Muscle of back (tissue), 11 donors: ENCODE results near the gene CD109. TPM values are rescaled to one million over a fixed set of nuclear protein-coding genes. Genes with fewer than 3 reads are reported as not detected.
"Not testable (repeated sequence)": the region's sequence is repeated elsewhere in the genome, so short reads cannot be mapped to it uniquely, and the experiment has no call there.

ENCODE experiments used
- DNase-seq, 3 donors: peaks; one replicate each; pipeline versions ENCODE4 v3.0.0 to v3.0.0-alpha.2; 2013
- polyA plus RNA-seq, 10 donors: library from polyadenylated mRNA; unstranded; fragments of 120-200 nt; gene quantifications; one replicate each; pipeline ENCODE4 v1.2.1, GENCODE V29; 2013; ENCODE audit not compliant: insufficient read length in 10 of 10

Gene CD109
- polyA plus RNA-seq, 10 donors: 15.5 to 26.8 (median 18.0) TPM

- DNase-seq: not testable (repeated sequence)
Measured at GRCh38 chr6:73723480-73723879, 27.5 kb downstream of the CD109 start.

DNA sequence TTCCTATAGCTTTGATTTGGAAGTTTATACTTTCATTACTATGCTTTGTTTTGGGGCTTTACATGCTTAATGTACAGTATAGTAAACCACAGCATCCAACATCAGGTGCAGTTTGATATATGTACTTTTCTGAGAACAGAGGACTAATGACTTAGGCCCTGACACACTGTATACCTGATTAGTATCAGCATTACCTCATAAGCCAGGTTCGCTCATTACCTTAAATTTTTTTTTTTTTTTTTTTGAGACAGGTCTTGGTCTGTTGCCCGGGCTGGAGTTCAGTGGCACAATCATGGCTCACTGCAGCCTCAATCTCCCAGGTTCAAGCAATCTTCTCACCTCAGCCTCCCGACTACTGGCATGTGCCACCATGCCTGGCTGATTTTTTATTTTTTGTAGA lies 28.4 kb downstream of the CD109 start:
- DNase-seq: no peak

DNA sequence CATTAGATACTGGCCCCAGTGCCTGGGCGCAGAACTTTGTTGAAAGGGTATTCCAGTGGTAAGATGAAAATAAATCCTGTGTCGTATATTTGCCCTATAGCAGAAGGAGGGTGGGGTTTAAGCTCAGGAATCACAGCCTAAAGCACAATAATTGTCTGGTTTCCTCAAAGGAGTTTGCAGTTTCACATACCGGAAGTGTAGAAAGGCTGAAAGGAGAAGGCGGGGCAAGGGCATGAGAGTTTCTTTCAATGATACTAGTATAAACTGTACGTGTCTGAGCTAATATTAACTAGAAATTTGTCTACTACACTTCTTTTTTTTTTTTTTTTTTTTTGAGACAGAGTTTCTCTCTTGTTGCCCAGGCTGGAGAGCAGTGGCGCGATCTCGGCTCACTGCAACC lies 29.2 kb downstream of the CD109 start:
- DNase-seq: not testable (repeated sequence)

- DNase-seq: no peak
Measured at GRCh38 chr6:73727114-73727513, 31.1 kb downstream of the CD109 start.

DNA sequence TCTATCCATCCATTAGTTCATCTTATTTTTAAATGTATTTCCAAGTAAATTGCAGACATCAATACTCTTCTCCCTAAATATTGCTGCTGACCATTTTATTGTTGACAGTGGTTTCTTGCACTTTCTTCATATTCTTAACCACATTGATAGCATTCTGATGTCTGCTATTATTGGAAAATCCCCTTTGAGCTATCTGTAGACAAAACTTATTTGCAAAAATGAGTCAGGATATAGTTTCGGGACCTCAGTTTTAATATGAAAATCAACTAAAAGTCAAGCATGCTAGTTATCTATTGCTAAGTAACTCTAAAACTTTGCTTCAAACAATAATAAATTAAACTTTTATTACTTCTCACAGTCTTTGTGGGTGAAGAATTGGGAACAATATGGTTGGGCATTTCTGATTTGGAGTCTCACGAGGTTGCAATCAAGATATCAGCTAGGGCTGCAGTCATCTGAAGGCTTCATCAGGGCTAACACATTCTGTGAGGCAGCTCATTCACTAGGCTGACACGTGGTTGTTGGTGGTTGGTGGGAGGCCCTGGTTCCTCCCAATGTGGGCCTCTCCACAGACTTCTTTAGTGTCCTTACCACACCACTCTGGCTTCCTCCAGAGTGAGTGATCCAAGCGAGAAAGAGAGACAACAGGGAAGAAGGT lies 32.7 kb downstream of the CD109 start:
- DNase-seq: no peak

DNA sequence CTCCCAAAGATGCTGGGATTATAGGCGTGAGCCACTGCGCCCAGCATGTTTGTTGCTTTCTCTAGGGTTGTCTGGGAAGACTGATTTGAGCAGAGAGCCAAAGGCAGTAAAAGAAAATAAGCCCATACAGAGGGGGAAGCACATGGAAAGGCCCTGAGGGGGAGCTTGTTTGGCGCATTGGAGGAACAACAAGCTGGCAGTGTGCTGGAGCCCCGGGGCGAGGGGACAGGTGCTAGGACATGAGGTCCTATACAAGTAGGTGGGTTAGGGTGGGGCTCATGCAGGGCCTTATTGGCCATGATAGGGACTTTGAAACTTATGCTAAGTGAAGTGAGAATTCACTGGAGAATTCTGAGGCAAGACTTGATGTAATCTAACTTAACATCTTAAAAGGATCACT lies 35.3 kb downstream of the CD109 start:
- no peak for DNase-seq

GRCh38 chr6:73732845-73733675 lies 37.1 kb downstream of the CD109 start:
- peak; percentile 59 to 81 (median 76) for DNase-seq

DNA sequence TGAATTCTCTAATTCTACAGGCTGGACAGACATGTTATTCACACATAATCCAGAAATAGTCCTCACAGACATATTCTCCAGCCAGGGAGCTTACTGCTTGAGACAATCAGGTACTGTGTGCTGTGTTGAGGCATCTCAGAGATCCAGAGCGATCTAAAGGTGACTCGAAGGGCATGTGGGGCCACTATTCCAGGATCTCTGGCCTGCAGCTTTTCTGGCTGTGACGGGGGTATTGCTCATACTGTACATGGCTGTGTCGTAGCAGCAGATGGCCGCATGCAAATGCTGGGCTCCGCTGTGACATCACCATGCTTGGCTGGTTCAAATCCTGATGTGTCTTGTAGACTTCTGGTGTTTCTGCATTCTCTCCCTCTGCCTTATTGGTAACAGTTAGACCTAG lies 37.8 kb downstream of the CD109 start:
- DNase-seq: no peak

DNA sequence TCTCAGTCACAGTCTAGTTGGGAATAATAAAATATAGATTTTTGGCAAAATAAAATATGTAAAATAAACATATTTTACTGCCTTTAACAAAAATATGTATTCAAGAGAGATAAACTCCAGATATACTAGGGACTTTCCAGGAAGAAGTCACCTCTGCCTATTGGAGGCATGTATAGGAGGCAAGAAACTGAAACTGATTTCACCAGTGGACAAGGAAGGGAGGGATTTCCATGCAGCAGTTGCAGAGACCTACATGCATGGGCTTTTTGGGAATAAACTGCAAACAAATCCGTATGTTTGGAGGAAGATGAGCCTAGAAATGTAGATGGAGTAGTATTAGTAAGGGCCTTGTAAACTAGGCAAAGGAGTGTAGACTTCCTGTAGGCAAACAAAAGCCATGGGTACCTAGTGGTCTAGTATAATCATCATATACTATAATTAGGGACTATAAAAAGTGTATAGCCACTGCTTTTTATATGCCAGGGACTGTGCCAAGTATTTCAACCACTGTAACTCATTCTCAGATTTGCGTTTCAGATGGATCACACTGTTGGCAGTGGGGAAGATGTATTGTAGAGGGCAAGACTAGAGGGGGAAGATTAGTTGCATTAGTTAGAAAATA lies 38.9 kb downstream of the CD109 start:
- no peak for DNase-seq

- DNase-seq: peak in 1 of 3 donors; percentile 24
Measured at GRCh38 chr6:73738367-73739028, 42.5 kb downstream of the CD109 start.

- DNase-seq: peak; percentile 68 to 85 (median 80)
Measured at GRCh38 chr6:73739096-73739495, 43.1 kb downstream of the CD109 start.

- DNase-seq: no peak
Measured at GRCh38 chr6:73742433-73742832, 46.4 kb downstream of the CD109 start.

- no peak for DNase-seq
Measured at GRCh38 chr6:73743081-73743480, 47.1 kb downstream of the CD109 start.

- no peak for DNase-seq
Measured at GRCh38 chr6:73743556-73743955, 47.6 kb downstream of the CD109 start.

GRCh38 chr6:73746787-73747186 lies 50.8 kb downstream of the CD109 start:
- no peak for DNase-seq

DNA sequence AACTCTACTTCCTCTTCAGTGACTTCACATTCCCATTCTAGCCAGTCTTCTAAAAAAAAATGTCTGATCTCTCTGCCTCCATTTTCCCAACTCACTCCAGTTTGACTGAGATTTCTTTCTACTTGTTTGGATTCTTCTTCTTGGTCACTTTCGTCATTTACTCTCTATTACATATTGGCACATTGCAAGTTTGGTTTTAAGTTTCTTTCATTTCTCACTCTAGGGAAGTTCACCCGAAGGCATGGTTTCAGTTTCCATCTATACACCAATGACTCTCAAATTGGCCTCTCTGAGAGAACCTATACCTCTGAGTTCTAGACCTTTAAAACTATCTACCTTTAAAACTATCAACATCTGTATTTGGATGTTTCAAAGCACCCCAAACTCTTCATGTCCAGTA lies 51.3 kb downstream of the CD109 start:
- no peak for DNase-seq

DNA sequence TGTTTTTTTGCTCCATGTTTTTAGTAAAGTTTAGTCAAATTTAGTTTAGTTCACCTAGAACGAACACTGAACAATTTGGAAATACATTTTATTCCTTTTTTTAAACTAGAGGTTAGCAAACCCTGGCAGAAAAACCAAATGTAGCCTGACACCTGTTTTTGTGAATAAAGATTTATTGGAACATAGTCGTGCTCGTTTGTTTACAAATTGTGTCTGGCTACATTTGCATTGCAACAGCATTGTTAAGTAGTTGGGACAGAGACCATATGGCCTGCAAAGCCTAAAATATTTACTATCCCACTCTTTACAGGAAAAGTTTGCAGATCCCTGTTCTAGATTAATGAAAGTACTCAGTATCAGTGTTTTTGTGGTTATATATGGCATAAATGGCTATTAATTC lies 56.9 kb downstream of the CD109 start:
- DNase-seq: no peak

DNA sequence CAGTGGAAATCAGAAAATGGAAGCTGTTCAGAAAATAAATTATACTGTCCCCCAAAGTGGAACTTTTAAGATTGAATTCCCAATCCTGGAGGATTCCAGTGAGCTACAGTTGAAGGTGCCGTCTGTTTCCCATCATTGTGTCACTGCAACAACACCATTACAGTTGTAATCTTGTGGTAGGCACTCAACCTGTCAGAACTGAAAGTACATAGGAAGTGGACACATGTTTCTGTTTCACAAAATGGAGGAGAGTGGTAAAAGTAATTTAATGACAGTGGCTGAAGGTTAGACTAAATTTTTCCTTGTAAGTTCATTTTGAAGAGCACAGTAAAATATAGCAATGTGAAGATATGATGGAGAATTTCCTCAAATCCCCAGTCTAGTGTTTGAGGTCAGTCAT lies 70.0 kb downstream of the CD109 start:
- no peak for DNase-seq

GRCh38 chr6:73768558-73768957 lies 72.6 kb downstream of the CD109 start:
- no peak for DNase-seq

- DNase-seq: no peak
Measured at GRCh38 chr6:73769976-73770375, 74.0 kb downstream of the CD109 start.

DNA sequence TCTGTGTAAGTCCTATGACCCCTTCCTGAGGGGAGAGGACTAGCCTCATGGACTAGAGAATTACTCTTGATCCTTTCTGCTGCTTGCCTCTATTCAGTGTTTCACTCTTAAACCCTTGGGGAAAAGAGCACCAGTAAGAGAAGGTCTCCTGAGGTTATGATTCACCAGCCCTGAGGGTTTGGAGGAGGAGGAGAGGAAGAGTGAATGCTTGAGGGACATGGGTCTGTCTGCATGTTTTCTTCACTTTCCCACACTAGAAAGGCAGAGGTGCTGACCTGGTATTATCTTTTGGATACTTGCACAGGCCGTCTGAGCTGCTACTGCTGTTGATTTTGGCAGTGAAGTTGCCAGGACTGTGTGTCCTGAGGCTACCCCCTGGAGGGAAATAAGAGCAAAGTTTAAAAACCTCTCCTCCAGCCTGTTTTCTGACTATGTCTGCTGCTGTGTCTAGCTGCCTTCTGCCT lies 78.3 kb downstream of the CD109 start:
- peak in 2 of 3 donors; percentile 29 to 73 for DNase-seq

DNA sequence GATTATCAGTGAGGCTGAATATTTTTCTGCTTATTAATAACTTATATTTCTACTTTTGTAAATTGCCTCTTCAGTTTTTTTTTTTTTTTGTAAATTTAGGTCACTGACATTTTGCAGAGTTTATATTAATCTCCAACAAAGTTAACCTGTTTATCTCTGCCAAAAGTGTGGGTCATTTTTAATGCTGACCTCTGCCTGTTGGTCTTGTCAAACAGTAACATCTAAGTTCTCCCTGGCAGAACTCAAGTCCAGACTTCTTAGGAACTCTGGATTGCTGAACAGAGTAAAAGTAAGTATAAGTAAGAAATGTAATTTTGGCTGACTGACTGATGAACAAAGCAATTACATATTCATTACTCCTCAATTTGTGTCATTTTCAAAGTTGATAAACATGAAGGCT lies 83.9 kb downstream of the CD109 start:
- no peak for DNase-seq
